ENCODE results near the gene TXNDC17. TPM values are rescaled to one million over a fixed set of nuclear protein-coding genes. Genes with fewer than 3 reads are reported as not detected.

Gene TXNDC17
- total and polyA plus RNA-seq, 3 donors from 2014 or later = 101 to 119 (median 119) TPM

DNA sequence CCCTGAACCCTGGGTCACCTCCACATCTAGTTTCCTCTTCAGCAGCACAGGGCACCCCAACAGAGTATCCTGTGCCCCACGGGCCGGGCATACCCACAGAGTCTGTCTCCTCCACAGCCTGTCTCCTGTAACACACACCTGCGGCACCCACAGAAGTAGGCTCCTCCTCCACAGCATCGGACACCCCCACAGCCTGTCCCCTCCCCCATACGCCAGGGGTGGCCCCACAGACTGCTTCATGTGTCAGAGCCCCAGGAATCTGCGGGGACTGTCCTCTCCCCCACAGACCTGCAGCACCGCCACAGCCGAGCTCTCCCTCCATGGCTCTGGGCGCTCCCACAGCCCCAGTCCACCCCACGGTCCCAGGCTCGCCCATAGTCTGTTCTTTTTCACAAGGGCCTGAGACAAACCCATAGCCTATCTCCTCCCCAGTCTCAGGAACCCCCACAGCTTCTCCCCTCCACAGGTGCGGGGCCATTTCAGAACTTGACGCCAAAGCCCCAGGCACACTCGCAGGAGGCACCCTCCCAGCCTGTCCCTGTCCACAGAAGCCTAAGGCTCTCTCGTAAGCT lies 1.8 kb upstream of the TXNDC17 start:
- Histone ChIP-seq H3K36me3 (ENCODE audit: low read depth, missing control alignments) (no peaks in the 10 kb centered on the region), H3K27me3 (no peaks in the 10 kb centered on the region), H3K9me3 (no peaks in the 10 kb centered on the region), H3K4me3 (peak overlapping the region; percentile 73 to 95), H3K27ac (no peak overlapping the region), H3K4me1 (peaks cover 14% of the 10 kb centered on the region)
- WGBS, 2 donors = 17 to 23% methylated on average over 13 to 15 of the region's 15 CpGs
- TF ChIP-seq, protein P1, sequence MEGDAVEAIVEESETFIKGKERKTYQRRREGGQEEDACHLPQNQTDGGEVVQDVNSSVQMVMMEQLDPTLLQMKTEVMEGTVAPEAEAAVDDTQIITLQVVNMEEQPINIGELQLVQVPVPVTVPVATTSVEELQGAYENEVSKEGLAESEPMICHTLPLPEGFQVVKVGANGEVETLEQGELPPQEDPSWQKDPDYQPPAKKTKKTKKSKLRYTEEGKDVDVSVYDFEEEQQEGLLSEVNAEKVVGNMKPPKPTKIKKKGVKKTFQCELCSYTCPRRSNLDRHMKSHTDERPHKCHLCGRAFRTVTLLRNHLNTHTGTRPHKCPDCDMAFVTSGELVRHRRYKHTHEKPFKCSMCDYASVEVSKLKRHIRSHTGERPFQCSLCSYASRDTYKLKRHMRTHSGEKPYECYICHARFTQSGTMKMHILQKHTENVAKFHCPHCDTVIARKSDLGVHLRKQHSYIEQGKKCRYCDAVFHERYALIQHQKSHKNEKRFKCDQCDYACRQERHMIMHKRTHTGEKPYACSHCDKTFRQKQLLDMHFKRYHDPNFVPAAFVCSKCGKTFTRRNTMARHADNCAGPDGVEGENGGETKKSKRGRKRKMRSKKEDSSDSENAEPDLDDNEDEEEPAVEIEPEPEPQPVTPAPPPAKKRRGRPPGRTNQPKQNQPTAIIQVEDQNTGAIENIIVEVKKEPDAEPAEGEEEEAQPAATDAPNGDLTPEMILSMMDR (IDR thresholded peaks at IDR 0.05) = no peak
- no peak for TF ChIP-seq POLR2A (IDR thresholded peaks at IDR 0.05)
- no peak for DNase-seq
- intact Hi-C loops (cut with DNase I; ENCODE audit: low total_unique reads) = no loop called here

DNA sequence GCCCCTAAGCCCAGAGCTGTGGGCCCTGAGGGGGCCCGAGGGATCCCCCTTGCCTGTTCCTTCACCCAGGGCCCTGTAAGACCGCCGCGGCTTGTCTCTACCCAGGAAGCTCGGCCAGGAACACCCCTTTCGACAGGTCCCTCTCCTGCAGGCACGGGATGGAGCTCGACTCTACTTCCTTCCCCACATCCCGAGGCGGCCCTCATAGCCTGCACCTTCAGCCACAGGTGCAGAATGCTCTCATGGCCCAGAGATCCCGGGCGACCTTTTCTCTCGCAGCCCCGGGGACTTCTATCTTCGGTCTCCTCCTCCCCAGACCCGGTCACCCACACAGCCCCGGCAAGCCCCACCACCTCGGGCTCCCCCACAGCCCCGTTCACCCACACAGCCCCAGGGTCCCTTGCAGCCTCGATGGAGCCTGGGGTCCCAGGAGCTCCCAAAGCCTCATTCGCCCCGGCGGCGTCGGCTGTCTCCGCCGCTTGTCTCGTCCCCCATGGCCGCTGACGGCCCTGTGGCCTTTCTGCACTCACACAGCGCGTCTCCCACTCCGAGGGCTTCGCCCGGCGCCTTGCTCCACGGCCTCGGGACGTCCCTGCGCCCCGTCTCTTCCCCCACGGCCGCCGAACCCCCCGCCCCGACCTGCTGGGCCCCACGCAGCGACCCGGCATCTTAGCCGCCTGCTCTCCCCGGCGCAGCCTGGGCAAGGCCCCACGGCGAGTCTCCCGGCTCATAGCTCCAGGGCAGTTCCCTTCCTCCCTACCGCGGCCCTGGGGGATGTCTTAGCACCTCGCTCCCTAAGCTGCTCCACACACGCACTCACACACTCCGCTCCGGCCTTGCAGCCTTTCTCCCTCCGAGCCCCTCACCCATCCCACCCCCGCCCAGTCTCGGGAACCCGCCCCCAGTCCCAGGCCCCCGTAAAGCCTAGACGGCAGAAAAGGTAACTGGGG lies 999 bp upstream of the TXNDC17 start:
- peaks cover 14% of the 10 kb centered on the region for H3K4me1 ChIP-seq
- DNase-seq = no peak
- H3K4me3 ChIP-seq = peak overlapping the region; percentile 73 to 95
- H3K36me3 ChIP-seq (ENCODE audit: low read depth, missing control alignments) = no peaks in the 10 kb centered on the region
- peak overlapping the region; percentile 83 to 91 for H3K27ac ChIP-seq
- H3K9me3 ChIP-seq = no peaks in the 10 kb centered on the region
- no peaks in the 10 kb centered on the region for H3K27me3 ChIP-seq
- TF ChIP-seq, protein P1 (IDR thresholded peaks at IDR 0.05) = no peak
- no peak for TF ChIP-seq POLR2A (IDR thresholded peaks at IDR 0.05)
- intact Hi-C loops (cut with DNase I; ENCODE audit: low total_unique reads) = no loop called here
- WGBS, 2 donors = 1 to 2% methylated on average over 16 to 67 of the region's 67 CpGs

DNA sequence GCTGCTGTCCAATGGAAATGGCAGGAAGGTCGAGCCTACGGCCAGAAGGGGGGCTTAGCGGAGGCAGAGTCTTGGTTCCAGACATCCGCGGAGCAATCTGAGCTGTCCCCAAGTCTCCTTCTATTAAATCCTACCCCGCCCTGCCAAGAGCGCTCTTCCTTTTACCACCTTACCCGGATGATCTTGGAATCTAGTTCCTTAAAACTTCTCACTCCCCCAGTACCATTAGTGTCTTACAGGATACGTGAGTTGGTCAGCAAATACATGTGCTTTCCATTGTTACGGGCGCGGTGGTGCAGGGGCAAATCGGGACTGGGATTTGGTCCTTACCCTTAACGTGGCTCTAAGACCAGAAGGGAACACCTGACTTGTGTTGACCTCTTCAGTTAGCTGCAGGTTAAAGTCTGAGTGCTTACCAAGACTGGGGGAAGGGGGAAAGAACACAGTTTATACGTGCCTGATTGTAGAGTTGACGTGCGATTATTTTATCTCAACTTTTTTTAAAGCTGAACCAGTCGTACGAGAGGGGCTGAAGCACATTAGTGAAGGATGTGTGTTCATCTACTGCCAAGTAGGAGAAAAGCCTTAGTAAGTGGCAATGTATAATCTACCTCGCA lies 495 bp downstream of the TXNDC17 start:
- DNase-seq = no peak
- no peaks in the 10 kb centered on the region for H3K36me3 ChIP-seq (ENCODE audit: low read depth, missing control alignments)
- intact Hi-C loops (cut with DNase I; ENCODE audit: low total_unique reads) = no loop called here
- H3K9me3 ChIP-seq = no peaks in the 10 kb centered on the region
- WGBS, 2 donors = 2 to 3% methylated on average over 15 to 20 of the region's 20 CpGs
- peaks cover 14% of the 10 kb centered on the region for H3K4me1 ChIP-seq
- peak overlapping the region; percentile 73 to 95 for H3K4me3 ChIP-seq
- H3K27ac ChIP-seq = peak overlapping the region; percentile 83 to 91
- TF ChIP-seq, protein P1 (IDR thresholded peaks at IDR 0.05) = no peak
- no peak for TF ChIP-seq POLR2A (IDR thresholded peaks at IDR 0.05)
- no peaks in the 10 kb centered on the region for H3K27me3 ChIP-seq

DNA sequence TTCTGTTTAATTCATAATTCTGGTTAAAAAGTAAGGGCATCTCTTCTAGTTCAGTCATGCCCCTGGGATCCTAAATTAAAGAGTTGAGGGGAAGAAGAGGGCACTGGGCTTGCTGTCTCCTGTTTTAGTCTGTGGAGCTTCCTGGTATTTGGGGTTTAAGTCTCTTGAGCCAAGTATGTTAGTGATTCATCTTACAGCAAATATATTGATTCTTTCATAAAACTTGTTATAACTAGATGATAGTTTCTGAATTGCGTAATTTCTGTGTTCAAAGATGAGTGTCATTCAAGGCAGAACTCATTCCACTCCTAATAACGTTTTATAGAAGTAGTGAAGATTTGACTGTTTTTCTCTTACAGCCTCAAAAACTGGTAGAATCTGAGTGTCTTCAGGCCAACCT lies 1.7 kb downstream of the TXNDC17 start:
- no peak for DNase-seq
- H3K4me3 ChIP-seq = no peak overlapping the region
- H3K27me3 ChIP-seq = no peaks in the 10 kb centered on the region
- peaks cover 19% of the 10 kb centered on the region for H3K4me1 ChIP-seq
- intact Hi-C loops (cut with DNase I; ENCODE audit: low total_unique reads) = no loop called here
- no peaks in the 10 kb centered on the region for H3K36me3 ChIP-seq (ENCODE audit: low read depth, missing control alignments)
- TF ChIP-seq, protein P1 (IDR thresholded peaks at IDR 0.05) = no peak
- no peak for TF ChIP-seq POLR2A (IDR thresholded peaks at IDR 0.05)
- no peaks in the 10 kb centered on the region for H3K9me3 ChIP-seq
- H3K27ac ChIP-seq = no peak overlapping the region
- 70 to 73% methylated on average over 2 of the region's 2 CpGs for WGBS, 2 donors

Data from testis (tissue), 3 donors.